HG03565 (cell line): ENCODE results near the gene PTDSS2.
"Not testable (repeated sequence)": the region's sequence is repeated elsewhere in the genome, so short reads cannot be mapped to it uniquely, and the experiment has no call there.

Source experiments
- ATAC-seq: cut with Tn5 transposase; IDR thresholded peaks from one replicate; pipeline ENCODE4 v1.9.1; 2021; ENCODE audit warnings: mild to moderate bottlenecking, moderate library complexity; ENCODE audit not compliant: unreplicated experiment

The PTDSS2 gene

DNA sequence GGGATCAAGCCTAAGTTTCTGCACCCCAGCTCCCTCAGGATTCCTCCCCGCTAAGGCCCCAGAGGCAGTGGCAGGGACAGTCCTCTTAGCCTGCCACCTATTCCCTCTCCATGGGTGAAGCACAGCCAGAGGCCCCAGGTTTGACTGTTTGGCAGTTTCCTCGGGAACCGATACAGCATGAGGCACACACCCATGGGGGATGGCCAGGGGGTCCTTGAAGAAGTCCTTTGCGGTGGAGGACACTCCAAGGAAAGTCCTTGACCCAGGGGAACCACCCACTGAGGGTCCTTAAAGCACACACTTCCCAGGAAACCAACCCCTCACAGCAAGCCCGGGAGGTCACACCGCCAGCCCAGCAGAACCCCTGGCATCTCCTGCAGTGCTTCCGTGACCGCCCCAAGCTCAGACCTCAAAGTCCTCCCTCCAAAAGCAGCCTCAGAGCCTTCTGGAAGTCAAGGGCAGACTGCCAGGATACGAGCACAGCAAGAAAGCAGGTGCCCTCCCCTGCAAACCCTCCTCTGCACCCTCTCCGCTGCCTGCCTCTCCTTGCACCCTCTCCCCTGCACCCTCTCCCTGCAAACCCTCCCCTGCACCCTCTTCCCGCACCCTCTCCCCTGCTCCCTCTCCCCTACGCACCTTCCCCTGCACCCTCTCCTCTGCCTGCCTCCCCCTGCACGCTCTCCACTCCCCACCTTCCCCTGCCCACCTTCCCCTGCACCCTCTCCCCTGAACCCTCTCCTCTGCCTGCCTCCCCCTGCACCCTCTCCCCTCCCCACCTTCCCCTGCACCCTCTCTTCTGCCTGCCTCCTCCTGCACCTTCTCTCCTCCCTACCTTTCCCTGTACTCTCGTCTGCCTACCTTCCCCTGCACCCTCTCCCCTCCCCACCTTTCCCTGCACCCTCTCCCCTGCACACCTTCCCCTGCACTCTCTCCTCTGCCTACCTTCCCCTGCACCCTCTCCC lies 36.7 kb upstream of the PTDSS2 start:
- no peak for ATAC-seq

DNA sequence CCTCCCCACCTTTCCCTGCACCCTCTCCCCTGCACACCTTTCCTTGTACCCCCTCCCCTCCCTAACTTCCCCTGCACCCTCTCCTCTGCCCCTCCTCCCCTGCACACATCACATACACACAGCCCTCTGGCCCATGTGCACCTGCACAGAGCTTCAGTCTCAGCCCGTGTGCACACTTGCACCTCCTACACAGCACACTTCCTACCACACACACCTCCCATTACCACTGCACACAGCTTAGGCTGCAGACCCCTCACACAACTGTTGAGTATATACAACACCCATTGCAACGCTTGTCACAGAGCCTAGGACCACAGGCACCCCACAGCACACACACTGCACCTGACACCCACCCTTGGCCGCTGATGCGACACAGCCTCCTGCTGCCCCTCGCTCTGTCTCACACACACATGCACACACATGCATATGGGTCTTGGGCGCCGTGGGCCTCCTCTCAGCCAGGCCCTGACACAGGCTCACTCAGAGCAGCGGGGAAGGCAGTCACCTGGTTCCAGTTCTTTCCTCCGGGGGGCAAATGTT lies 35.7 kb upstream of the PTDSS2 start:
- ATAC-seq, result no peak

DNA sequence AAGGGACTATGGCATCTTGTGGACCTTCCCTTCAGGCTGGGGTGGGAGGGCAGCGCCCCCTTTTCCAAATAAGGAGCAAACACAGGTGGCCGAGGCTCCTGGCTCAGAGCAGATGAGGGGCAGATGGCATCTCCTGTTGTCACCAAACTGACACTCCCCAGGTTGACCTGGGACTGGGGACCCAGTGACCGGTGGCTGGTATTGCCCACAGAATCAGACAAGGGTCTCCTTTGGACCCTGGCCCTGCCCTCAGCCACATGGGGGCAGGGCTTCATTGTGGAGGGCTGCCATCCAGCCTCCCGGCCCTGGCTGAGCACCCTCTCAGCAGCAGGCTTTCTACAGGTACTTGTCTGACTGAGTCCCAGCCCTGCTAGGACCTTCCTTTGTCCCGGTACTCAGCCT lies 34.4 kb upstream of the PTDSS2 start:
- no peak for ATAC-seq

GRCh38 chr11:416051-416756 lies 33.9 kb upstream of the PTDSS2 start:
- no peak for ATAC-seq

DNA sequence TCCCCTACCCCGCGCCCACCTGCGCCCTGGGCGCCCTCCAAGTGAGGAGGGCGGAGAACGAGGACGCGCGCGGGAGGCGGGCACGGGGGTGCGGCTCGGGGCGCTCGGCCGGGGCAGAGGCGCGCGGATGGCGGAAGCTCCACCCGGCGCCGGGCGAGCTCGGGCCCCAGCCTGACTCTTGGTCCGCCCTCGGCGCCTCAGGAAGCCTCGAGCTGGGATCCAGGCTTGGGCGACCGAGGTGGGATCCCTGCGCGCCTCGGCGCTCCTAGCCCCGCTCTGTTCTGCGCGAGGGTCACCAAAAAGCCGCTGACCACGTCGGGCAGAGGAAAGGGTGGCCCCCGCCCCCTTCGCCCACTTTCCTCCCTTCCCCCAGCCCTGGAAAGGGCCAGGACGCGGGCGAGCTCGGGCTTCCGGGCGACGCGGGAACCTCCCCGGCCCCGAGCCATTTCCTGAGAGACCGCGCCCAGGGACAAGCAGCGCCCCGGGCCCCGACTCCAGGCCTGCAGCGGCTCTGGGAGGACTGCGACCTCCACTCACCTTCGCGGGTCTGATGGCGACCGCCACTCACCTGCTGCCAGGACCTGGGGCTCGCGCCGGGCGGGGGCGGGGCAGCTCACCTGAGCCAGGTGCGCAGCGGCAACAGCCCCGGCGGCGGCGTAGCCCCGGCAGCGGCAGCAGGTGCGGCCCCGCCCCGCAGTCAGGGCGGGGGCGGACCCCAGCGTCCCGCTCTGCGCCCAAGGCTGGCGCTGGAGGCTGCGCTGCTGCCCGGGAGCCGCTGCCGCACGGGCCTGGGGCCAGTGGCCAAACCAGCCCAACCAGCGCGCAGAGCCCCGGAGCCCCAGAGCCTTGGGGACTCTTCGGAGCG lies 33.1 kb upstream of the PTDSS2 start:
- no peak for ATAC-seq

DNA sequence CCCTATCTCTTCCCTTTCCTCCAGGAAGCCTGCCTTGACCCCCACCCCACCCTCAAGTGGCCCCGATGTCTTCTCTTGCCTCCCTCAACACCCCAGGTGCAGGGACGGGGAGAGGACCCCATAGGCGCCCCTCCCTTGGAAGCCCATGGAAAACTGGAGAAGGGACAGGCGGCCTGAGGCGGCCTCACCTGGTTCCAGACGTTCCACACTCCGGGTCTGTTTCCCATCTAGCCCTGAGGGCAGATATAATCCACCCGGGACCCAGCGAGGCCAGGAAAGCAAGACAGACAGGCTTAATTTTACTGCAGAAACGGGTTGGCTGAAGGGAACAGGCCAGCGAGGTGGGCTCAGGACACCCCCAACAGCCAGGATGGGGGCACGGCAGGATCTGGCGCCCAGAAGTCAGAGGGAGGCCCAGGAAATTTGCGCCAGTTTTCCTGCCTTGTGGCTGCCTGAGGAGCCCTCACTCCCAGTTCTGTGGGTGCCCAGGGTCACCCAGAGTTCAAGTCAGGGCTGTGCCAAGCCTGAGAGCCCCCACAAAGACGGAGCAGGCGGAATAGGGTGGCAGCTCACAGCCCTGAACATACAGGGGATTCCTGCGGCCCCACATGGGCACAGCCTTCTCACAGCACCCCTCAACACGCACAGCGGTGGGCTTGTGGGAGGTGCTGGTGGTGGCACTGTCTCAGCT lies 32.3 kb upstream of the PTDSS2 start:
- no peak for ATAC-seq

- no peak for ATAC-seq
These were observed 31.5 kb upstream of the PTDSS2 start for GRCh38 chr11:418343-419247.

DNA sequence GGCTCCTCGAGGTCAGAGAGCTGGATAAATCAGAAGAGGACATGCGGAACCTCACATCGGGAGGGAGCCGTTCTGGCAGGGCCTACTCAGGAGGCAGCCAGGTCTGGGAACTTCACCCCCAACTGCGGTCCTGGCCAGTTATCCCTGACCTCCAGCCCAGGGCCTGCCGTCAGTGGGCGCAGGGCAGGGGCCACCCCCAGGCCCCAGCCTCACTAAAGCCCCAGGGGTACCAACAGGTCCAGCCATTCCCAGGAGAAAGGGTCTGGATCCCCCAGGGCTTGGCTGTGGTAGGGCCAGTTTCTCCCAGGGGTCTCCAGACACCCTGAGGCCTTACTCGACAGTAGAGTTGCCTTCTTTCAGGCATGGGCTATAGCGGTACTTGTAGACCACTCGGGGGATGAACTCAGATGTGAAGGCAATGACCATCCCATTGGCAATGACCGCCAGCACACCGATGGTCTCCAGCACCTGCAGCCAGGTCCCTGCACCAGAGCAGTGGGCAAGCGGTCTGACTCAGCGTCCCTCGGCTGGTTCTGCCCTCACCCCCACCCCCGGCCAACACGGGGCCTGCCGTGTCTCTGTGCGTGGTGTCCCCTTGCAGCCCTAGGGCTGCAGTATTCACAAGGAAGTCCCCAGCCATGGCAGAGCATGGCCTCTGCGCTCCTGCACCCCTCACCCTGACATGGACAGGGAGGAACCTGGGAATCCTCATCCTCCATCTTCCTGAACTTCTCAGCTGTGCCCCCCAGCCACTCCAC lies 30.7 kb upstream of the PTDSS2 start:
- ATAC-seq, result no peak

GRCh38 chr11:420054-420910 lies 29.8 kb upstream of the PTDSS2 start:
- no peak for ATAC-seq

DNA sequence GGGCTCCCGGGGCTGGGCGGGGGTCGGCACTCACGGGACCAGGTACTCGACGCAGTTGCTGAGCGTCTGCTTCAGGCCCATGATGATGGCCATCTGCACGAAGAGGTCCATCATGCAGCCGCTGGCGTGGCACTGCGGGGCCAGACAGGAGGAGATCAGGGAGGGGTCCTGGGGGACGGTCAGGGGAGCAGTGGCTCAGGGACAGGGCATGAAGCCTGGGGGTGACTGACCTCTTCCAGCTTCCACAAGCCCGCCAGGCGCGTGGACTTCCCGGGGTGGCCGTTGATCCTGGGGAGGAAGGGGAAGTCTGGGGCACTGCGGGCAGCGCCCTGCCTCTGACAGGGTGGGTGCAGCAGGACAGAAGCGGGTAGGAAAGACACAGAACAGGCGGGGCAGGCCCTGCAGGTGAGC lies 29.2 kb upstream of the PTDSS2 start:
- ATAC-seq, result no peak

DNA sequence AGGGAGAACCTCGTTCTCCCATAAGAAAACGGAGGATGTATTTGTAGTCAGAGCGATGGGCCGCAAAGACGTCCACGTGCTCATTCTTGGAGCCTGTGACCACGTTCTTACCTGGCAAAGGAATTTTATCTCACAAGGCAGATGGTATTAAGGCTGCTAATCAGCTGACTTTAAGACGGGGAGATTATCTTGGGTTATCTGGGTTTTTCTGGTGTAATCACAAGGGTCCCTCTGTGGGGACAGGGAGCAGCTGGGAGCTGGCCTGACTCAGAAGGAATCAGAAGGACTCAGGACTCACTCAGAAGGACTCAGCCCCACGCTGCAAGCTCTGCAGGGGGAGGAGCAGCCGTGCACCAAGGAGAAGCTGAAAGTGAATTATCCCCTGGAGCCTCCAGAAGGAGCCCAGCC lies 27.8 kb upstream of the PTDSS2 start:
- ATAC-seq, result no peak

GRCh38 chr11:424232-424631 lies 25.8 kb upstream of the PTDSS2 start:
- ATAC-seq, result no peak

DNA sequence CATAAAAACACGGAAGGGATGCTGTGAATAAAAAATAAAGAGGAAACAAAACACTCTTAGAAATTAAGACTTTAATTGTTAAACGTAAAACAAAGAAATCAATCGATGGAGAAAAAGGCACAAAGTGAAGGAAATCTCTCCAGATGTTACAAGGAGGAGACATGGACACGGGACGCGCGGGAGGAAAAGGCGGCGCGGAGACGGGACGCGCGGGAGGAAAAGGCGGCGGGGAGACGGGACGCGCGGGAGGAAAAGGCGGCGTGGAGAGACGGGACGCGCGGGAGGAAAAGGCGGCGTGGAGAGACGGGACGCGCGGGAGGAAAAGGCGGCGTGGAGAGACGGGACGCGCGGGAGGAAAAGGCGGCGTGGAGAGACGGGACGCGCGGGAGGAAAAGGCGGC lies 25.3 kb upstream of the PTDSS2 start:
- ATAC-seq, result not testable (repeated sequence)

GRCh38 chr11:425301-425700 lies 24.8 kb upstream of the PTDSS2 start:
- ATAC-seq, result no peak

DNA sequence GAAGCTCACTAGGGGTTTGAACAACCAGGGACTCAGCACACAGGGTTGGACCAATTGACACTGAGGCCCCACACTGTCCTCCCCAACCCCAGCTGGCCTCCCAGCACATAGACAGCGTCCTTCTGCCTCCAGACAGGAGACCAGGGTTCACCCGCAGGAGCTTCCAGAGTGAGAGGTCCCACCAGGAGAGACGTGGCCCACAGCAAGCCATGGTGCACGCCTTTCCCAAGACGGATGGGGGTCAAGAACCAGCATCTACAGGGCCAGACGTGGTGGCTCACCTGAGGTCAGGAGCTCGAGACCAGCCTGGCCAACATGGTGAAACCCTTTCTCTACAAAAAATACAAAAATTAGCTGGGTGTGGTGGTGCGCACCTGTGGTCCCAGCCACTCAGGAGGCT lies 23.2 kb upstream of the PTDSS2 start:
- no peak for ATAC-seq

GRCh38 chr11:428295-428694 lies 21.8 kb upstream of the PTDSS2 start:
- ATAC-seq, result no peak

- no peak for ATAC-seq
These were observed 20.7 kb upstream of the PTDSS2 start for GRCh38 chr11:429391-429790.
